HG03558 (cell line): ENCODE measurements around the gene CCDC34.
"Not testable (repeated sequence)": the region's sequence is repeated elsewhere in the genome, so short reads cannot be mapped to it uniquely, and the experiment has no call there.

ENCODE experiments used
- ATAC-seq: cut with Tn5 transposase; IDR thresholded peaks from one replicate; pipeline ENCODE4 v1.9.1; 2021; ENCODE audit warnings: moderate number of reproducible peaks; ENCODE audit not compliant: unreplicated experiment; ENCODE audit errors: extremely low read depth

The CCDC34 gene

GRCh38 chr11:27367881-27368280, 4.9 kb upstream of the CCDC34 start:
- no peak for ATAC-seq

GRCh38 chr11:27363576-27364117, 632 bp upstream of the CCDC34 start:
- no peak for ATAC-seq

- no peak for ATAC-seq
These were observed 1.2 kb downstream of the CCDC34 start for GRCh38 chr11:27361649-27362431.

- ATAC-seq: no peak
These were observed 4.7 kb downstream of the CCDC34 start for GRCh38 chr11:27358296-27358695.

- no peak for ATAC-seq
These were observed 5.8 kb downstream of the CCDC34 start for GRCh38 chr11:27357250-27357649.

GRCh38 chr11:27356624-27357222, 6.3 kb downstream of the CCDC34 start:
- ATAC-seq: no peak

GRCh38 chr11:27355575-27356104, 7.4 kb downstream of the CCDC34 start:
- ATAC-seq: no peak

GRCh38 chr11:27354359-27354965, 8.6 kb downstream of the CCDC34 start:
- ATAC-seq: no peak

GRCh38 chr11:27353593-27354358, 9.2 kb downstream of the CCDC34 start:
- ATAC-seq: no peak

GRCh38 chr11:27352781-27353180, 10.2 kb downstream of the CCDC34 start:
- no peak for ATAC-seq

- ATAC-seq: no peak
These were observed 12.5 kb downstream of the CCDC34 start for GRCh38 chr11:27350511-27350910.

- no peak for ATAC-seq
These were observed 13.1 kb downstream of the CCDC34 start for GRCh38 chr11:27349919-27350318.

GRCh38 chr11:27348340-27348873, 14.6 kb downstream of the CCDC34 start:
- ATAC-seq: no peak

GRCh38 chr11:27347359-27348339, 15.4 kb downstream of the CCDC34 start:
- ATAC-seq: no peak

- ATAC-seq: no peak
These were observed 23.1 kb downstream of the CCDC34 start for GRCh38 chr11:27339941-27340340.

GRCh38 chr11:27334764-27335163, 28.3 kb downstream of the CCDC34 start:
- ATAC-seq: not testable (repeated sequence)

- ATAC-seq: no peak
These were observed 31.0 kb downstream of the CCDC34 start for GRCh38 chr11:27331981-27332380.

GRCh38 chr11:27330633-27331270, 32.3 kb downstream of the CCDC34 start:
- no peak for ATAC-seq
